K562 (cell line): ENCODE measurements around the gene GRHPR. TPM values are rescaled to one million over a fixed set of nuclear protein-coding genes. Genes with fewer than 3 reads are reported as not detected.

ENCODE experiments used
- ATF7 ChIP-seq: fragments of 450-650 bp; IDR thresholded peaks from 2 replicates; pipeline ENCODE4 v1.7.1; 2014; ENCODE audit warnings: mild to moderate bottlenecking, moderate library complexity
- CCAR2 ChIP-seq: fragments of 200-400 bp; formaldehyde crosslinking; IDR thresholded peaks from 2 replicates; pipeline ENCODE4 v1.6.1; 2017; ENCODE audit warnings: mild to moderate bottlenecking, low read depth, low read length
- EP300 ChIP-seq: IDR thresholded peaks from 2 replicates; pipeline ENCODE4 v1.6.1; 2012; ENCODE audit warnings: low read length, improper control_type of control experiment
- ETV5 ChIP-seq: sonication (generic); formaldehyde crosslinking; IDR thresholded peaks from 2 replicates; pipeline ENCODE4 v1.4.0; 2020; ENCODE audit warnings: low read depth, mild to moderate bottlenecking, missing genetic modification reagents
- HDAC1 ChIP-seq, 2 experiments: fragments of 450-650 bp; IDR thresholded peaks; 2 replicates each; pipeline ENCODE4 v1.6.1; 2016 to 2017; ENCODE audit warnings: inconsistent platforms in 1 of 2, mild to moderate bottlenecking in 1 of 2, moderate library complexity in 1 of 2
- HDAC3 ChIP-seq: fragments of 450-650 bp; IDR thresholded peaks from 2 replicates; pipeline ENCODE4 v1.6.1; 2018; ENCODE audit warnings: borderline replicate concordance, mild to moderate bottlenecking, moderate library complexity; ENCODE audit not compliant: partially characterized antibody
- KLF13 ChIP-seq: fragments of 450-650 bp; IDR thresholded peaks from 2 replicates; pipeline ENCODE4 v1.6.1; 2016; ENCODE audit warnings: missing genetic modification characterization, low read depth, mild to moderate bottlenecking, missing compliant biosample characterization, moderate library complexity, borderline replicate concordance
- RCOR1 ChIP-seq, 2 experiments: IDR thresholded peaks; 2 replicates each; pipeline ENCODE4 v1.6.1; 2012; ENCODE audit warnings: low read depth in 2 of 2, low read length in 2 of 2, borderline replicate concordance in 1 of 2, improper control_type of control experiment in 1 of 2
- SPI1 ChIP-seq: IDR thresholded peaks from 2 replicates; pipeline ENCODE4 v1.6.1; 2011; ENCODE audit warnings: low read depth, low read length, control low read depth, borderline replicate concordance
- ZNF174 ChIP-seq: fragments of 250-450 bp; sonication (Bioruptor Pico); IDR thresholded peaks from 2 replicates; pipeline ENCODE4 v1.4.0; 2020; ENCODE audit warnings: mild to moderate bottlenecking
- ZNF561 ChIP-seq: fragments of 450-650 bp; formaldehyde crosslinking; conservative IDR thresholded peaks from 2 replicates; pipeline ENCODE4 v1.4.0; 2020; ENCODE audit warnings: mild to moderate bottlenecking, moderate library complexity
- ZNF57 ChIP-seq: fragments of 450-650 bp; formaldehyde crosslinking; IDR thresholded peaks from 2 replicates; pipeline ENCODE4 v1.4.0; 2020; ENCODE audit warnings: mild to moderate bottlenecking, moderate library complexity
- ZNF75A ChIP-seq: fragments of 450-650 bp; formaldehyde crosslinking; IDR thresholded peaks from 2 replicates; pipeline ENCODE4 v1.4.0; 2020; ENCODE audit warnings: mild to moderate bottlenecking
- polyA plus RNA-seq, 8 experiments: library from polyadenylated mRNA; depleted of rRNA in 4 of 8; stranded (reverse) in 5 of 8; unstranded in 3 of 8; fragments of >200 nt; fragmentation: Nextera tagmentation in 2 of 8; fragmentation: Illumina TruSeq in 1 of 8; extraction: Ambion mirVana in 2 of 8; extraction: Trizol in 1 of 8; gene quantifications; 2 replicates each; pipeline versions ENCODE4 v1.2.1 to v1.2.3, GENCODE V29; 2011 to 2014; ENCODE audit warnings: inconsistent platforms in 1 of 8, missing spikeins in 1 of 8
- total RNA-seq, 7 experiments: library from RNA; depleted of rRNA in 6 of 7; stranded (reverse); fragments of >200 nt in 6 of 7; fragmentation: Illumina TruSeq in 2 of 7; extraction: Trizol in 2 of 7; gene quantifications; 2 replicates each; pipeline versions ENCODE4 v1.2.1 to v1.2.3, GENCODE V29; 2011 to 2021; ENCODE audit warnings: low replicate concordance in 1 of 7
- TF ChIP-seq, protein P1 (sequence below), 2 experiments: fragments of 450-650 bp; formaldehyde crosslinking in 1 of 2; IDR thresholded peaks; 2 replicates each; pipeline versions ENCODE4 v1.4.0 to v1.6.1; 2014 to 2020; ENCODE audit warnings: mild to moderate bottlenecking in 2 of 2, borderline replicate concordance in 1 of 2, low read depth in 1 of 2
- TF ChIP-seq, protein P2 (sequence below): sonication (generic); formaldehyde crosslinking; IDR thresholded peaks from 2 replicates; pipeline ENCODE4 v1.8.1; 2023; ENCODE audit warnings: mild to moderate bottlenecking, missing genetic modification reagents
- TF ChIP-seq, protein P3 (sequence below): sonication (generic); formaldehyde crosslinking; IDR thresholded peaks from 2 replicates; pipeline ENCODE4 v1.8.0; 2022; ENCODE audit warnings: mild to moderate bottlenecking, missing genetic modification reagents
- TF ChIP-seq, protein P4 (sequence below), 3 experiments: IDR thresholded peaks in 2 of 3; conservative IDR thresholded peaks in 1 of 3; 2 replicates each; pipeline ENCODE4 v1.5.1; 2011 to 2012; ENCODE audit warnings: low read length in 3 of 3, mild to moderate bottlenecking in 3 of 3, control low read depth in 2 of 3, improper control_type of control experiment in 1 of 3, inconsistent platforms in 1 of 3, low read depth in 1 of 3, mixed read lengths in 1 of 3, moderate library complexity in 1 of 3; ENCODE audit not compliant: insufficient read depth in 2 of 3

GRHPR gene
- total and polyA plus RNA-seq, 9 of the 15 experiments (the other 6 are each of a cell fraction or from before 2014, with no cell fraction given), result 38.9 to 144 (median 120) TPM

DNA sequence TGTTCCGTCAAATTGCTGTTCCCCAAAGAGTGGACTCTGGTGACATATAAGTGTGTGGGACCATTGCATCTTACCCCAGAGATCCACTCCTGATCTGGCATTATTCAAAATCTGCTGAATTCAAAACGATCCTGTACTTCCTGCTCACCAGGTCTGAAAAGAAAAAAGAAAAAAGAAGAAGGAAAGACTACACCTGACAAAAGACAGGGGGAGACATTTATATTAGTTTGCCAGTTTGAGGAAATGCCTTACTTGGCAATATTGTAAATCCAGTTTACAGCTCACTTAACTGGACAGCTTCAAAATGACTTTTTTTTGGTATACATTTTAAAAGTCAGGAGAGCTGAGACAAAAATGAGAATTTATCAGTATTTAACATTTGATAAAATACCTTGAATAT, 15.0 kb upstream of the GRHPR start (continued):
- TF ChIP-seq, protein P1, sequence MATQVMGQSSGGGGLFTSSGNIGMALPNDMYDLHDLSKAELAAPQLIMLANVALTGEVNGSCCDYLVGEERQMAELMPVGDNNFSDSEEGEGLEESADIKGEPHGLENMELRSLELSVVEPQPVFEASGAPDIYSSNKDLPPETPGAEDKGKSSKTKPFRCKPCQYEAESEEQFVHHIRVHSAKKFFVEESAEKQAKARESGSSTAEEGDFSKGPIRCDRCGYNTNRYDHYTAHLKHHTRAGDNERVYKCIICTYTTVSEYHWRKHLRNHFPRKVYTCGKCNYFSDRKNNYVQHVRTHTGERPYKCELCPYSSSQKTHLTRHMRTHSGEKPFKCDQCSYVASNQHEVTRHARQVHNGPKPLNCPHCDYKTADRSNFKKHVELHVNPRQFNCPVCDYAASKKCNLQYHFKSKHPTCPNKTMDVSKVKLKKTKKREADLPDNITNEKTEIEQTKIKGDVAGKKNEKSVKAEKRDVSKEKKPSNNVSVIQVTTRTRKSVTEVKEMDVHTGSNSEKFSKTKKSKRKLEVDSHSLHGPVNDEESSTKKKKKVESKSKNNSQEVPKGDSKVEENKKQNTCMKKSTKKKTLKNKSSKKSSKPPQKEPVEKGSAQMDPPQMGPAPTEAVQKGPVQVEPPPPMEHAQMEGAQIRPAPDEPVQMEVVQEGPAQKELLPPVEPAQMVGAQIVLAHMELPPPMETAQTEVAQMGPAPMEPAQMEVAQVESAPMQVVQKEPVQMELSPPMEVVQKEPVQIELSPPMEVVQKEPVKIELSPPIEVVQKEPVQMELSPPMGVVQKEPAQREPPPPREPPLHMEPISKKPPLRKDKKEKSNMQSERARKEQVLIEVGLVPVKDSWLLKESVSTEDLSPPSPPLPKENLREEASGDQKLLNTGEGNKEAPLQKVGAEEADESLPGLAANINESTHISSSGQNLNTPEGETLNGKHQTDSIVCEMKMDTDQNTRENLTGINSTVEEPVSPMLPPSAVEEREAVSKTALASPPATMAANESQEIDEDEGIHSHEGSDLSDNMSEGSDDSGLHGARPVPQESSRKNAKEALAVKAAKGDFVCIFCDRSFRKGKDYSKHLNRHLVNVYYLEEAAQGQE (IDR thresholded peaks at IDR 0.05; ENCODE audit: borderline replicate concordance), result no peak
- TF ChIP-seq, protein P1 (CRISPR knock-in tag; IDR thresholded peaks at IDR 0.05; ENCODE audit: low read depth), result no peak
- TF ChIP-seq SPI1, result 0 out of 2 replicates have a peak, but pooled peaks have one; percentile 37
- TF ChIP-seq ETV5 (CRISPR knock-in tag), result no peak
- TF ChIP-seq, protein P2, sequence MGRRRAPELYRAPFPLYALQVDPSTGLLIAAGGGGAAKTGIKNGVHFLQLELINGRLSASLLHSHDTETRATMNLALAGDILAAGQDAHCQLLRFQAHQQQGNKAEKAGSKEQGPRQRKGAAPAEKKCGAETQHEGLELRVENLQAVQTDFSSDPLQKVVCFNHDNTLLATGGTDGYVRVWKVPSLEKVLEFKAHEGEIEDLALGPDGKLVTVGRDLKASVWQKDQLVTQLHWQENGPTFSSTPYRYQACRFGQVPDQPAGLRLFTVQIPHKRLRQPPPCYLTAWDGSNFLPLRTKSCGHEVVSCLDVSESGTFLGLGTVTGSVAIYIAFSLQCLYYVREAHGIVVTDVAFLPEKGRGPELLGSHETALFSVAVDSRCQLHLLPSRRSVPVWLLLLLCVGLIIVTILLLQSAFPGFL, result no peak
- TF ChIP-seq ATF7, result no peak
- TF ChIP-seq, protein P3, sequence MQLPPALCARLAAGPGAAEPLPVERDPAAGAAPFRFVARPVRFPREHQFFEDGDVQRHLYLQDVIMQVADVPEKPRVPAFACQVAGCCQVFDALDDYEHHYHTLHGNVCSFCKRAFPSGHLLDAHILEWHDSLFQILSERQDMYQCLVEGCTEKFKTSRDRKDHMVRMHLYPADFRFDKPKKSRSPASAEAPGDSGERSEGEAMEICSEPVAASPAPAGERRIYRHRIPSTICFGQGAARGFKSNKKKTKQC (CRISPR knock-in tag), result no peak
- no peak for TF ChIP-seq CCAR2
- TF ChIP-seq HDAC3, result no peak
- TF ChIP-seq ZNF561 (CRISPR knock-in tag), result no peak
- TF ChIP-seq, protein P4, sequence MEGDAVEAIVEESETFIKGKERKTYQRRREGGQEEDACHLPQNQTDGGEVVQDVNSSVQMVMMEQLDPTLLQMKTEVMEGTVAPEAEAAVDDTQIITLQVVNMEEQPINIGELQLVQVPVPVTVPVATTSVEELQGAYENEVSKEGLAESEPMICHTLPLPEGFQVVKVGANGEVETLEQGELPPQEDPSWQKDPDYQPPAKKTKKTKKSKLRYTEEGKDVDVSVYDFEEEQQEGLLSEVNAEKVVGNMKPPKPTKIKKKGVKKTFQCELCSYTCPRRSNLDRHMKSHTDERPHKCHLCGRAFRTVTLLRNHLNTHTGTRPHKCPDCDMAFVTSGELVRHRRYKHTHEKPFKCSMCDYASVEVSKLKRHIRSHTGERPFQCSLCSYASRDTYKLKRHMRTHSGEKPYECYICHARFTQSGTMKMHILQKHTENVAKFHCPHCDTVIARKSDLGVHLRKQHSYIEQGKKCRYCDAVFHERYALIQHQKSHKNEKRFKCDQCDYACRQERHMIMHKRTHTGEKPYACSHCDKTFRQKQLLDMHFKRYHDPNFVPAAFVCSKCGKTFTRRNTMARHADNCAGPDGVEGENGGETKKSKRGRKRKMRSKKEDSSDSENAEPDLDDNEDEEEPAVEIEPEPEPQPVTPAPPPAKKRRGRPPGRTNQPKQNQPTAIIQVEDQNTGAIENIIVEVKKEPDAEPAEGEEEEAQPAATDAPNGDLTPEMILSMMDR (IDR thresholded peaks at IDR 0.05 in 2 of 3, conservative IDR thresholded peaks at IDR 0.05 in 1 of 3; ENCODE audit: insufficient read depth in 2 of 3, low read depth in 1 of 3, low read length in 3 of 3), result peak; percentile 23 to 67 (median 39); a peak in 4 of 6 replicates
- no peak for TF ChIP-seq HDAC1 (IDR thresholded peaks at IDR 0.05)
- TF ChIP-seq ZNF57 (CRISPR knock-in tag), result no peak
- TF ChIP-seq KLF13 (tag), result no peak
- no peak for TF ChIP-seq RCOR1 (IDR thresholded peaks at IDR 0.05; ENCODE audit: borderline replicate concordance in 1 of 2, low read depth in 2 of 2, low read length in 2 of 2)
- TF ChIP-seq ZNF75A, result no peak
- TF ChIP-seq EP300, result no peak
- TF ChIP-seq ZNF174 (CRISPR knock-in tag), result no peak
